HG02884 (cell line): ENCODE measurements around the gene FOXC2.

Source experiments
- ATAC-seq: cut with Tn5 transposase; IDR thresholded peaks from one replicate; pipeline ENCODE4 v1.9.1; 2021; ENCODE audit warnings: mild to moderate bottlenecking, moderate library complexity; ENCODE audit not compliant: unreplicated experiment

The FOXC2 gene

GRCh38 chr16:86566601-86566965, at the start of gene FOXC2:
FOXC2 (plus strand) TSS chr16:86566829; CDS start chr16:86567336, 507 bp downstream.
- no peak for ATAC-seq

- ATAC-seq, result no peak
Measured at GRCh38 chr16:86517033-86517432, 49.6 kb upstream of the FOXC2 start.

GRCh38 chr16:86517652-86518258, 48.9 kb upstream of the FOXC2 start:
- no peak for ATAC-seq

- ATAC-seq, result no peak
Measured at GRCh38 chr16:86519007-86519648, 47.5 kb upstream of the FOXC2 start.

GRCh38 chr16:86519649-86520316, 46.8 kb upstream of the FOXC2 start:
- ATAC-seq, result no peak

GRCh38 chr16:86520317-86521210, 46.1 kb upstream of the FOXC2 start:
- ATAC-seq, result no peak

GRCh38 chr16:86521236-86522197, 45.1 kb upstream of the FOXC2 start:
- ATAC-seq, result no peak

- ATAC-seq, result no peak
Measured at GRCh38 chr16:86522634-86523033, 44.0 kb upstream of the FOXC2 start.

GRCh38 chr16:86523166-86523740, 43.4 kb upstream of the FOXC2 start:
- ATAC-seq, result no peak

- no peak for ATAC-seq
Measured at GRCh38 chr16:86524029-86524428, 42.6 kb upstream of the FOXC2 start.

- ATAC-seq, result no peak
Measured at GRCh38 chr16:86525696-86526095, 40.9 kb upstream of the FOXC2 start.

- ATAC-seq, result no peak
Measured at GRCh38 chr16:86527366-86527765, 39.3 kb upstream of the FOXC2 start.

- no peak for ATAC-seq
Measured at GRCh38 chr16:86528061-86528929, 38.3 kb upstream of the FOXC2 start.

- ATAC-seq, result no peak
Measured at GRCh38 chr16:86529160-86529559, 37.5 kb upstream of the FOXC2 start.

- ATAC-seq, result no peak
Measured at GRCh38 chr16:86530251-86531190, 36.1 kb upstream of the FOXC2 start.

GRCh38 chr16:86531191-86531545, 35.5 kb upstream of the FOXC2 start:
- ATAC-seq, result no peak

GRCh38 chr16:86531641-86532525, 34.7 kb upstream of the FOXC2 start:
- ATAC-seq, result no peak
